Ovary (tissue), 9 donors: ENCODE measurements around the gene CDADC1. TPM values are rescaled to one million over a fixed set of nuclear protein-coding genes. Genes with fewer than 3 reads are reported as not detected.

Source experiments
- DNase-seq, 5 donors: peaks; one replicate each; pipeline ENCODE4 v3.0.0-alpha.2; 2019 to 2020
- H3K27ac ChIP-seq, 2 donors: fragments of 200-600 bp; one replicate each; pipeline versions ENCODE4 v1.5.1 to v1.8.0; 2019 to 2022
- H3K27me3 ChIP-seq: fragments of 200-600 bp; one replicate; pipeline ENCODE4 v1.8.0; 2022
- H3K36me3 ChIP-seq: fragments of 200-600 bp; sonication (generic); one replicate; pipeline ENCODE4 v1.5.1; 2019
- H3K4me1 ChIP-seq: one replicate; pipeline ENCODE4 v1.8.1; 2013; ENCODE audit warnings: mild to moderate bottlenecking, moderate library complexity; ENCODE audit not compliant: insufficient read depth
- H3K4me3 ChIP-seq: fragments of 200-600 bp; sonication (generic); one replicate; pipeline ENCODE4 v1.5.1; 2017
- H3K9me3 ChIP-seq, 2 donors: fragments of 200-600 bp in 1 of 2; sonication (generic) in 1 of 2; one replicate each; pipeline versions ENCODE4 v1.5.1 to v1.8.1; 2013 to 2019; ENCODE audit warnings: mild to moderate bottlenecking in 1 of 2, moderate library complexity in 1 of 2
- EP300 ChIP-seq: sonication (generic); formaldehyde crosslinking; IDR thresholded peaks from one replicate; pipeline ENCODE4 v1.6.1; 2017; ENCODE audit warnings: antibody characterized with exemption
- POLR2A ChIP-seq: fragments of 450-650 bp; IDR thresholded peaks from one replicate; pipeline ENCODE4 v1.6.1; 2017; ENCODE audit warnings: antibody characterized with exemption, mild to moderate bottlenecking, moderate library complexity
- WGBS, 3 donors: extraction: QIAGEN DNeasy Blood & Tissue Kit in 1 of 3; methylation state at CpG; one replicate each; pipeline versions ENCODE4 v1.1.5 to v1.1.7; 2013 to 2017; 5-methylcytosine and 5-hydroxymethylcytosine counted together
- intact Hi-C, 4 donors: fragments of 100-400 bp; cut with DNase I; formaldehyde crosslinking; loops; one replicate each; pipeline versions ENCODE4 v1.11.0 to v1.15.1; 2022 to 2023
- polyA plus RNA-seq, 2 donors: library from polyadenylated mRNA; stranded (reverse); fragments of 200-250 nt in 1 of 2; fragments of 350-450 nt in 1 of 2; fragmentation: Illumina TruSeq in 1 of 2; extraction: RNeasy Lipid Tissue Mini Kit (QIAGEN cat#74804) in 1 of 2; gene quantifications; one replicate each; pipeline ENCODE4 v1.2.3, GENCODE V29; 2013 to 2014
- total RNA-seq, 7 donors: library from RNA; depleted of rRNA in 2 of 7; stranded (reverse); fragments of >200 nt in 2 of 7; fragmentation: NEBNext Ultra II Directional in 3 of 7; extraction: Animal tissue kit (Norgen Biotek cat#: 25700) in 3 of 7; gene quantifications; one replicate each; pipeline versions ENCODE4 v1.1.0 to v1.2.4, GENCODE V29; 2016 to 2023
- TF ChIP-seq, protein P1 (sequence below), 3 donors: fragments of 450-650 bp in 2 of 3; fragments of 200-600 bp in 1 of 3; IDR thresholded peaks; one replicate each; pipeline versions ENCODE4 v1.5.1 to v1.8.0; 2016 to 2022; ENCODE audit warnings: antibody characterized with exemption in 3 of 3, mild to moderate bottlenecking in 1 of 3
- donor health status: DM: no; HTN: no; CAD: no; lungs with moderate emphysema.
- donor health status: DM: no; HTN: no; CAD: no.
- donor health status: Bipolar disorder and iron deficiency.
- donor health status: DM: yes; HTN: yes; CAD: no.
- donor health status: DM: no; HTN: no; CAD: no.
- donor health status: DM: yes; HTN: yes; CAD: no.

CDADC1 gene
- total and polyA plus RNA-seq, 9 donors: 7.5 to 17.9 (median 13.0) TPM

DNA sequence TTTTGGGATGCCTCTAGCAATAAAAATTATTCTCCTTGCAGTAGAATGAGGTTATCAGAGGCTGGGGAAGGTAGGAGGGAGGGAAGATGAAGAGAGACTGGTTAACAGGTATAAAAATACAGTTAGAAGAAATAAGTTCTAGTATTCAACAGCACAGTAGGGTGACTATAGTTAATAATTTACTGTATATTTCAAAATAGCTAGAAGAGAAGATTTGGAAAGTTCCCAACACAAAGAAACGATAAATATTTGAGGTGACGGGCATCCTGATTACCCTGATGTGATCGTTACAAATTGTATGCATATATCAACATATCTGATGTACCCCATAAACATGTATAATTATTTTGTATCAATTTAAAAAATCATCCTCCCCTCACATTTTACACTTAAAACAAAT is 93.8 kb downstream of the CDADC1 start:
- Histone ChIP-seq H3K36me3 (no peaks in the 10 kb centered on the region), H3K4me3 (no peak overlapping the region), H3K9me3 (no peaks in the 10 kb centered on the region), H3K27ac (no peak overlapping the region), H3K27me3 (no peaks in the 10 kb centered on the region), H3K4me1 (no peaks in the 10 kb centered on the region)
- 96 to 97% (median 97%) methylated on average over 3 of the region's 3 CpGs for WGBS, 3 donors
- TF ChIP-seq, protein P1, sequence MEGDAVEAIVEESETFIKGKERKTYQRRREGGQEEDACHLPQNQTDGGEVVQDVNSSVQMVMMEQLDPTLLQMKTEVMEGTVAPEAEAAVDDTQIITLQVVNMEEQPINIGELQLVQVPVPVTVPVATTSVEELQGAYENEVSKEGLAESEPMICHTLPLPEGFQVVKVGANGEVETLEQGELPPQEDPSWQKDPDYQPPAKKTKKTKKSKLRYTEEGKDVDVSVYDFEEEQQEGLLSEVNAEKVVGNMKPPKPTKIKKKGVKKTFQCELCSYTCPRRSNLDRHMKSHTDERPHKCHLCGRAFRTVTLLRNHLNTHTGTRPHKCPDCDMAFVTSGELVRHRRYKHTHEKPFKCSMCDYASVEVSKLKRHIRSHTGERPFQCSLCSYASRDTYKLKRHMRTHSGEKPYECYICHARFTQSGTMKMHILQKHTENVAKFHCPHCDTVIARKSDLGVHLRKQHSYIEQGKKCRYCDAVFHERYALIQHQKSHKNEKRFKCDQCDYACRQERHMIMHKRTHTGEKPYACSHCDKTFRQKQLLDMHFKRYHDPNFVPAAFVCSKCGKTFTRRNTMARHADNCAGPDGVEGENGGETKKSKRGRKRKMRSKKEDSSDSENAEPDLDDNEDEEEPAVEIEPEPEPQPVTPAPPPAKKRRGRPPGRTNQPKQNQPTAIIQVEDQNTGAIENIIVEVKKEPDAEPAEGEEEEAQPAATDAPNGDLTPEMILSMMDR (IDR thresholded peaks at IDR 0.05): no peak
- TF ChIP-seq POLR2A (no peak), EP300 (no peak)
- no peak for DNase-seq
- intact Hi-C loops: no loop called here

DNA sequence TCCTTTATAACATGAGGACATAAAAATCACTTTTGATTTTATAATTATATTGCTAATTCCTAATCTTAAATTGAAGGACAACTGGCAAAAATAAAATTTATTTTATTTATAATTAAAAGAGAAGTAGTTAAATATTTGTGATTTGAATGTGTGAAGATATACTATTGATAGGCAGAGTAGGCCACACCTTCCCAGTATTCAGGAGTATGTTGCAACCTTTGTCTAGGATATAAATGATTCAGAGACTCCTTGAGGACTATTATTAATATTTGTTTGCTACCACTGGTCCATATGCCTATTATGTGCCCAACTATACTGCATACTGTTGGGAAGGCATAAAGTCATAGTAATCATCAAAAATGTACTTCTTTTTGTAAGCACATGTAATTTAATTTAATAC is 94.2 kb downstream of the CDADC1 start:
- Histone ChIP-seq H3K4me1 (no peaks in the 10 kb centered on the region), H3K27ac (no peak overlapping the region), H3K36me3 (no peaks in the 10 kb centered on the region), H3K9me3 (no peaks in the 10 kb centered on the region), H3K27me3 (no peaks in the 10 kb centered on the region), H3K4me3 (no peak overlapping the region)
- intact Hi-C loops: no loop called here
- TF ChIP-seq, protein P1 (IDR thresholded peaks at IDR 0.05): no peak
- DNase-seq: no peak

DNA sequence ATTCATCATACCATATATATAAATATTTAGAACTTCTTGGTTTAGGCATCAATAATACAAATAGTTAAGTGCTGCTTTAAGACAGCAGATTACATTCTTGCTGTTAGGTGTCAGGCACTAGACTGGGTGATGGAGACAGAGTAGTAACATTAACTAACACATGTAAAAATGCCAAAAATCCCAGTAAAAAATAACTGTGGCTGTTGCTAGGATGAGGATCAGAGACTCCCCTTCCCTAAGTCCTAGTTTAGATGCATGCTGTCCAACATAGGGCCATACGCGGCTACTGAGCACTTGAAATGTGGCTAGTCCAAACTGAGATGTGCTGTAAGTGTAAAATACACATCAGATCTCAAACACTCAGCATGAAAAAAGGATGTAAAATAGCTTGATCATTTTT is 94.7 kb downstream of the CDADC1 start:
- no peaks in the 10 kb centered on the region for H3K36me3 ChIP-seq
- no peaks in the 10 kb centered on the region for H3K9me3 ChIP-seq
- WGBS, 3 donors: 86 to 92% (median 89%) methylated on average over 2 of the region's 2 CpGs
- TF ChIP-seq, protein P1 (IDR thresholded peaks at IDR 0.05): no peak
- TF ChIP-seq EP300: no peak
- no peak for TF ChIP-seq POLR2A
- no peak for DNase-seq
- no peaks in the 10 kb centered on the region for H3K27me3 ChIP-seq
- intact Hi-C loops: no loop called here
- no peak overlapping the region for H3K27ac ChIP-seq
- no peak overlapping the region for H3K4me3 ChIP-seq
- no peaks in the 10 kb centered on the region for H3K4me1 ChIP-seq

Other genes with a start within 250 kb of the CDADC1 start
- gene MLNR, start 27.6 kb upstream of the CDADC1 start, total RNA-seq: not detected
- gene MLNR, start 27.6 kb upstream of the CDADC1 start, polyA plus RNA-seq: not detected
- gene CAB39L, start 196.1 kb downstream of the CDADC1 start, total RNA-seq: 10 to 100 TPM; 22.6 to 42.7 (median 26.5) TPM
- 10 to 100 TPM; 15.9 to 24.7 TPM for gene CAB39L, start 196.1 kb downstream of the CDADC1 start, polyA plus RNA-seq
- 10 to 100 TPM in 6 of 7 donors, 1 to 10 TPM in 1; 9.1 to 21.6 (median 19.8) TPM for gene SETDB2, start 196.3 kb downstream of the CDADC1 start, total RNA-seq
- gene SETDB2, start 196.3 kb downstream of the CDADC1 start, polyA plus RNA-seq: 10 to 100 TPM in 1 of 2 donors, 1 to 10 TPM in 1; 6.6 to 14.3 TPM
- gene PHF11, start 248.0 kb downstream of the CDADC1 start, total RNA-seq: 10 to 100 TPM; 25.6 to 43.5 (median 34.0) TPM
- gene PHF11, start 248.0 kb downstream of the CDADC1 start, polyA plus RNA-seq: 10 to 100 TPM; 25.5 to 57.0 TPM